ACHN (cell line): ENCODE measurements around the gene SLX4IP.
A peak's percentile ranks its signal among the peaks of the same experiment; 100 is the strongest.
"Not testable (repeated sequence)": the region's sequence is repeated elsewhere in the genome, so short reads cannot be mapped to it uniquely, and the experiment has no call there.

ENCODE experiments used
- DNase-seq: peaks from one replicate; pipeline ENCODE4 v3.0.0-alpha.2; 2015
- in situ Hi-C: cut with HindIII; loops from 2 replicates; pipeline ENCODE4 v1.10.0; 2017; ENCODE audit warnings: low sequenced_read_pairs, low pct_ligation_motif_present, low pct_unique_long_range_greater_than_20kb

Gene SLX4IP

GRCh38 chr20:10577648-10578047 is 142.5 kb downstream of the SLX4IP start:
- DNase-seq, result no peak
- in situ Hi-C loops, result no loop called here

- peak; percentile 54 for DNase-seq
- in situ Hi-C loops, result no loop called here
Measured at GRCh38 chr20:10578607-10579006, 143.5 kb downstream of the SLX4IP start.

GRCh38 chr20:10579942-10580341 is 144.8 kb downstream of the SLX4IP start:
- DNase-seq, result no peak
- in situ Hi-C loops, result no loop called here

GRCh38 chr20:10580700-10581099 is 145.6 kb downstream of the SLX4IP start:
- no peak for DNase-seq
- in situ Hi-C loops, result no loop called here

GRCh38 chr20:10581823-10582222 is 146.7 kb downstream of the SLX4IP start:
- in situ Hi-C loops, result no loop called here
- DNase-seq, result no peak

- no peak for DNase-seq
- in situ Hi-C loops, result no loop called here
Measured at GRCh38 chr20:10584371-10584770, 149.3 kb downstream of the SLX4IP start.

- DNase-seq, result no peak
- in situ Hi-C loops, result no loop called here
Measured at GRCh38 chr20:10585308-10585707, 150.2 kb downstream of the SLX4IP start.

GRCh38 chr20:10586296-10586695 is 151.2 kb downstream of the SLX4IP start:
- DNase-seq, result no peak
- in situ Hi-C loops, result no loop called here

- in situ Hi-C loops, DNase-seq: not testable (repeated sequence)
Measured at GRCh38 chr20:10590446-10590845, 155.3 kb downstream of the SLX4IP start.

GRCh38 chr20:10590950-10591671 is 156.0 kb downstream of the SLX4IP start:
- in situ Hi-C loops, result no loop called here
- no peak for DNase-seq

GRCh38 chr20:10591946-10592521 is 156.9 kb downstream of the SLX4IP start:
- in situ Hi-C loops, result no loop called here
- DNase-seq, result peak; percentile 12

GRCh38 chr20:10594296-10594868 is 159.3 kb downstream of the SLX4IP start:
- no peak for DNase-seq
- in situ Hi-C loops, result no loop called here

GRCh38 chr20:10595266-10595665 is 160.2 kb downstream of the SLX4IP start:
- in situ Hi-C loops, result no loop called here
- no peak for DNase-seq

GRCh38 chr20:10595985-10596384 is 160.9 kb downstream of the SLX4IP start:
- DNase-seq, result no peak
- in situ Hi-C loops, result no loop called here

- DNase-seq, result no peak
- in situ Hi-C loops, result no loop called here
Measured at GRCh38 chr20:10596710-10597121, 161.6 kb downstream of the SLX4IP start.

GRCh38 chr20:10597637-10598036 is 162.5 kb downstream of the SLX4IP start:
- in situ Hi-C loops, result no loop called here
- DNase-seq, result no peak

- in situ Hi-C loops, result no loop called here
- no peak for DNase-seq
Measured at GRCh38 chr20:10602221-10602871, 167.2 kb downstream of the SLX4IP start.

GRCh38 chr20:10603378-10603777 is 168.3 kb downstream of the SLX4IP start:
- DNase-seq, result no peak
- in situ Hi-C loops, result no loop called here

- DNase-seq, result peak; percentile 71
- in situ Hi-C loops, result no loop called here
Measured at GRCh38 chr20:10603971-10604864, 169.1 kb downstream of the SLX4IP start.
